WTC11 (cell line): Measurements from ENCODE around the gene CRACR2B.

Experiments
- AR ChIP-seq: fragments of 250-450 bp; sonication (Bioruptor Pico); IDR thresholded peaks from 2 replicates; pipeline ENCODE4 v1.9.0; 2021; ENCODE audit warnings: mild to moderate bottlenecking
- ATF6 ChIP-seq: sonication (generic); formaldehyde crosslinking; IDR thresholded peaks from 2 replicates; pipeline ENCODE4 v1.8.1; 2023; ENCODE audit warnings: mild to moderate bottlenecking, missing genetic modification reagents
- CTCF ChIP-seq: fragments of 200-600 bp; IDR thresholded peaks from 2 replicates; pipeline ENCODE4 v1.8.0; 2022; ENCODE audit warnings: antibody characterized with exemption
- GRHL2 ChIP-seq: fragments of 250-450 bp; sonication (Bioruptor Pico); IDR thresholded peaks from 2 replicates; pipeline ENCODE4 v1.8.0; 2022; ENCODE audit warnings: mild to moderate bottlenecking, moderate library complexity; ENCODE audit not compliant: insufficient replicate concordance, severe bottlenecking
- HMGXB4 ChIP-seq: sonication (generic); formaldehyde crosslinking; IDR thresholded peaks from 2 replicates; pipeline ENCODE4 v1.8.1; 2023; ENCODE audit warnings: mild to moderate bottlenecking, moderate library complexity, missing genetic modification reagents
- JUN ChIP-seq: sonication (generic); formaldehyde crosslinking; IDR thresholded peaks from 2 replicates; pipeline ENCODE4 v1.8.0; 2023; ENCODE audit warnings: mild to moderate bottlenecking, missing genetic modification reagents
- KAT7 ChIP-seq: sonication (generic); formaldehyde crosslinking; IDR thresholded peaks from 2 replicates; pipeline ENCODE4 v1.8.1; 2023; ENCODE audit warnings: missing genetic modification reagents, mild to moderate bottlenecking, borderline replicate concordance
- MXD4 ChIP-seq: fragments of 250-450 bp; sonication (Bioruptor Pico); IDR thresholded peaks from 2 replicates; pipeline ENCODE4 v1.8.0; 2021; ENCODE audit warnings: mild to moderate bottlenecking, moderate library complexity, borderline replicate concordance
- RELA ChIP-seq: sonication (generic); formaldehyde crosslinking; IDR thresholded peaks from 2 replicates; pipeline ENCODE4 v1.8.1; 2022; ENCODE audit warnings: missing genetic modification reagents, mild to moderate bottlenecking, borderline replicate concordance
- TP53 ChIP-seq: sonication (generic); formaldehyde crosslinking; IDR thresholded peaks from 2 replicates; pipeline ENCODE4 v1.8.1; 2023; ENCODE audit warnings: mild to moderate bottlenecking, missing genetic modification reagents
- ZNF138 ChIP-seq: sonication (generic); formaldehyde crosslinking; conservative IDR thresholded peaks from 2 replicates; pipeline ENCODE4 v1.8.1; 2022; ENCODE audit warnings: mild to moderate bottlenecking, moderate library complexity, missing genetic modification reagents
- ZNF232 ChIP-seq: sonication (generic); formaldehyde crosslinking; IDR thresholded peaks from 2 replicates; pipeline ENCODE4 v1.8.0; 2022; ENCODE audit warnings: mild to moderate bottlenecking, missing genetic modification reagents
- ZNF423 ChIP-seq: fragments of 250-450 bp; sonication (Bioruptor Pico); IDR thresholded peaks from 2 replicates; pipeline ENCODE4 v2.1.2; 2022; ENCODE audit warnings: mild to moderate bottlenecking, moderate library complexity

GRCh38 chr11:865462-866430 is 38.0 kb downstream of the CRACR2B start:
- TF ChIP-seq TP53 (CRISPR knock-in tag) (no peak), KAT7 (no peak), AR (no peak), ATF6 (no peak), ZNF232 (CRISPR knock-in tag) (no peak), CTCF (no peak), JUN (CRISPR knock-in tag) (no peak), HMGXB4 (CRISPR knock-in tag) (no peak), GRHL2 (no peak), MXD4 (CRISPR knock-in tag) (no peak), ZNF423 (no peak), RELA (CRISPR knock-in tag) (no peak), ZNF138 (no peak)
